HCT116 (cell line): ENCODE results near the gene SLCO1B3. TPM values are rescaled to one million over a fixed set of nuclear protein-coding genes. Genes with fewer than 3 reads are reported as not detected.

Experiments
- ATAC-seq: fragments of 200-7000 bp; cut with Tn5 transposase; 2 replicates; pipeline ENCODE4 v1.9.1; 2020; ENCODE audit warnings: mild to moderate bottlenecking, moderate library complexity
- BruUV-seq: library from RNA; stranded (reverse); fragments of 400-500 nt; replicated peaks from 2 replicates; lab custom pipeline; 2021; lab: Mats Ljungman, UMichigan
- CTCF ChIA-PET: fragments of 300-600 bp; sonication (Branson Sonifier 250); formaldehyde crosslinking; loops from one replicate; lab custom pipeline; 2021; ENCODE audit warnings: antibody characterized with exemption; lab: Charles Lee
- POLR2A ChIA-PET: fragments of 300-600, 350-600 bp; sonication (Branson Sonifier 250); formaldehyde crosslinking; loops from one replicate; lab custom pipeline; 2021; ENCODE audit warnings: antibody characterized with exemption; lab: Charles Lee
- RAD21 ChIA-PET, 2 experiments: fragments of 300-600 bp; sonication (Branson Sonifier 250); formaldehyde crosslinking; loops; one replicate each; lab custom pipeline; 2023; ENCODE audit warnings: low total read pairs in 2 of 2; ENCODE audit not compliant: uncharacterized antibody in 2 of 2, unreplicated experiment in 2 of 2, low non-redundant PET in 1 of 2; lab: Charles Lee
- DNase-seq: peaks from one replicate; pipeline ENCODE4 v3.0.0-alpha.2; 2010; ENCODE audit warnings: low read depth, low spot score
- H2AFZ ChIP-seq: fragments of 200-600 bp; shearing (Covaris generic), sonication (generic); 2 replicates; pipeline ENCODE4 v1.6.1; 2017; ENCODE audit warnings: low read depth, mixed run types, mixed read lengths, antibody characterized with exemption, low read length; ENCODE audit not compliant: poor library complexity, severe bottlenecking
- H3K27ac ChIP-seq: 2 replicates; pipeline ENCODE4 v1.5.1; 2012; ENCODE audit warnings: low read depth, low read length
- H3K27me3 ChIP-seq: fragments of 200-600 bp; sonication (generic); 2 replicates; pipeline ENCODE4 v1.6.1; 2016; ENCODE audit warnings: mixed run types, low read length, mixed read lengths; ENCODE audit not compliant: insufficient read depth
- H3K36me3 ChIP-seq, 2 experiments: fragments of 200-500 bp in 1 of 2; fragments of 200-600 bp in 1 of 2; sonication (Bioruptor generic) in 1 of 2; sonication (generic) in 1 of 2; 2 replicates each; pipeline versions ENCODE4 v1.5.1 to v1.6.1; 2014 to 2016; ENCODE audit warnings: low read length in 2 of 2, inconsistent platforms in 1 of 2, mixed read lengths in 1 of 2, mixed run types in 1 of 2; ENCODE audit not compliant: insufficient read depth in 2 of 2, control insufficient read depth in 1 of 2
- H3K4me1 ChIP-seq, 2 experiments: fragments of 200-600 bp in 1 of 2; sonication (generic) in 1 of 2; 2 replicates each; pipeline versions ENCODE4 v1.5.1 to v1.6.1; 2012 to 2017; ENCODE audit warnings: low read length in 2 of 2, inconsistent platforms in 1 of 2, mild to moderate bottlenecking in 1 of 2, mixed read lengths in 1 of 2, mixed run types in 1 of 2, moderate library complexity in 1 of 2; ENCODE audit not compliant: insufficient read depth in 2 of 2, control insufficient read depth in 1 of 2
- H3K4me2 ChIP-seq: fragments of 200-600 bp; sonication (generic); 2 replicates; pipeline ENCODE4 v1.6.1; 2017; ENCODE audit warnings: mixed run types, low read length, mixed read lengths
- H3K4me3 ChIP-seq, 2 experiments: fragments of 200-600 bp in 1 of 2; sonication (generic) in 1 of 2; replicated peaks in 1 of 2; 2 replicates each; pipeline ENCODE4 v1.5.1; 2011 to 2016; ENCODE audit warnings: low read length in 2 of 2, control low read depth in 1 of 2, low read depth in 1 of 2, mild to moderate bottlenecking in 1 of 2, mixed read lengths in 1 of 2, mixed run types in 1 of 2
- H3K79me2 ChIP-seq: fragments of 200-600 bp; sonication (generic); 2 replicates; pipeline ENCODE4 v1.6.1; 2017; ENCODE audit warnings: mild to moderate bottlenecking, mixed run types, low read length, moderate library complexity, mixed read lengths; ENCODE audit not compliant: insufficient read depth
- H3K9ac ChIP-seq: fragments of 200-600 bp; sonication (generic); 2 replicates; pipeline ENCODE4 v1.6.1; 2016; ENCODE audit warnings: low read length, mixed read lengths
- H3K9me2 ChIP-seq: fragments of 200-600 bp; sonication (generic), shearing (Covaris generic); 2 replicates; pipeline ENCODE4 v1.6.1; 2017; ENCODE audit warnings: mixed run types, mild to moderate bottlenecking, moderate library complexity; ENCODE audit not compliant: insufficient read depth
- H3K9me3 ChIP-seq, 2 experiments: fragments of 200-500 bp in 1 of 2; fragments of 200-600 bp in 1 of 2; sonication (Bioruptor generic) in 1 of 2; sonication (generic) in 1 of 2; 2 replicates each; pipeline ENCODE4 v1.6.1; 2014 to 2017; ENCODE audit warnings: low read length in 2 of 2, mixed read lengths in 2 of 2, inconsistent platforms in 1 of 2, low read depth in 1 of 2, mild to moderate bottlenecking in 1 of 2, mixed run types in 1 of 2, moderate library complexity in 1 of 2; ENCODE audit not compliant: control insufficient read depth in 1 of 2, insufficient read depth in 1 of 2
- H4K20me1 ChIP-seq: fragments of 200-600 bp; sonication (generic), shearing (Covaris generic); 2 replicates; pipeline ENCODE4 v1.6.1; 2017; ENCODE audit warnings: mixed run types, mild to moderate bottlenecking, moderate library complexity; ENCODE audit not compliant: insufficient read depth
- CBX3 ChIP-seq: IDR thresholded peaks from 2 replicates; pipeline ENCODE4 v1.6.1; 2012; ENCODE audit warnings: low read depth
- CEBPB ChIP-seq: IDR thresholded peaks from 2 replicates; pipeline ENCODE4 v1.6.1; 2012; ENCODE audit warnings: low read depth
- EZH2phosphoT487 ChIP-seq: fragments of 200-600 bp; IDR thresholded peaks from 2 replicates; pipeline ENCODE4 v1.6.1; 2018; ENCODE audit warnings: antibody characterized with exemption, borderline replicate concordance
- POLR2AphosphoS5 ChIP-seq: IDR thresholded peaks from 2 replicates; pipeline ENCODE4 v1.6.1; 2011; ENCODE audit warnings: mild to moderate bottlenecking, low read depth, low read length, moderate library complexity
- SIN3A ChIP-seq: IDR thresholded peaks from 2 replicates; pipeline ENCODE4 v1.6.1; 2012; ENCODE audit warnings: low read depth
- SRF ChIP-seq: IDR thresholded peaks from 2 replicates; pipeline ENCODE4 v1.6.1; 2012; ENCODE audit warnings: low read depth
- TCF7L2 ChIP-seq: IDR thresholded peaks from 2 replicates; pipeline ENCODE4 v1.7.0; 2011; ENCODE audit warnings: borderline replicate concordance, inconsistent platforms; ENCODE audit not compliant: insufficient read depth, insufficient read length; ENCODE audit errors: extremely low read depth
- YY1 ChIP-seq: IDR thresholded peaks from 2 replicates; pipeline ENCODE4 v1.6.1; 2011; ENCODE audit warnings: low read length, low read depth, moderate library complexity, mild to moderate bottlenecking; ENCODE audit not compliant: insufficient replicate concordance; ENCODE audit errors: extremely low read depth
- ZNF274 ChIP-seq: fragments of 200-500 bp; sonication (Bioruptor generic); IDR thresholded peaks from 2 replicates; pipeline ENCODE4 v1.6.1; 2014; ENCODE audit warnings: mild to moderate bottlenecking, low read depth, low read length, inconsistent platforms
- intact Hi-C: fragments of 100-400 bp; cut with micrococcal nuclease; formaldehyde crosslinking; loops from 2 replicates; pipeline ENCODE4 v1.10.0; 2022
- total RNA-seq: library from RNA; stranded (reverse); gene quantifications from one replicate; pipeline ENCODE4 v1.2.1, GENCODE V29; 2021; ENCODE audit not compliant: unreplicated experiment
- TF ChIP-seq, protein P1 (sequence below): IDR thresholded peaks from 2 replicates; pipeline ENCODE4 v1.6.1; 2012; ENCODE audit warnings: low read depth
- TF ChIP-seq, protein P2 (sequence below), 3 experiments: fragments of 200-600 bp in 1 of 3; sonication (generic) in 1 of 3; IDR thresholded peaks in 2 of 3; conservative IDR thresholded peaks in 1 of 3; 2 replicates each; pipeline ENCODE4 v1.5.1; 2012 to 2017; ENCODE audit warnings: low read depth in 2 of 3, low read length in 2 of 3, antibody characterized with exemption in 1 of 3, borderline replicate concordance in 1 of 3, control low read depth in 1 of 3, mild to moderate bottlenecking in 1 of 3, mixed read lengths in 1 of 3, mixed run types in 1 of 3, moderate library complexity in 1 of 3; ENCODE audit not compliant: insufficient read depth in 1 of 3

SLCO1B3 gene
- total RNA-seq, 1 experiment from 2014 or later: 5.4 TPM

DNA sequence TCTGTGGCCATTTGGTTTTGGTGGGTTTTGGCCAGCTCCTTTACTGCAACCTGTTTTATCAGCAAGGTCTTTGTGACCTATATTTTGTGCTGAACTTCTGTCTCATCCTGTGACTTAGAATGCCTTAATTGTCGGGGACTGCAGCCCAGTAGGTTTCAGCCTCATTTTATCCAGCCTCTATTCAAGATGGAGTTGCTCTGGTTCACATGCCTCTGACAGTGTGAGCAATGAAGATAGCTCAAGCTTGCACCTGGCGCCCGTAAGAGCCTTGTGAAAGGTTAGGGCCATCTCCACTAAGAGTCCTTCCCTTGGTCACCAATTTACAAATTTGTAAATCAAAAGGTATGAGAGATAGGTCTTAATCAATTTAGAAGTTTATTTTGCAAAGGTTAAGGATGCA is 19.4 kb downstream of the SLCO1B3 start:
- DNase-seq (no peak), ATAC-seq (no peak)
- no TSS peak for BruUV-seq
- no peaks in the 10 kb centered on the region for H3K36me3 ChIP-seq
- TF ChIP-seq SRF (no peak), SIN3A (no peak), YY1 (no peak), ZNF274 (no peak), POLR2AphosphoS5 (no peak), EZH2phosphoT487 (no peak), TCF7L2 (no peak), CEBPB (no peak), CBX3 (no peak)
- TF ChIP-seq, protein P1, sequence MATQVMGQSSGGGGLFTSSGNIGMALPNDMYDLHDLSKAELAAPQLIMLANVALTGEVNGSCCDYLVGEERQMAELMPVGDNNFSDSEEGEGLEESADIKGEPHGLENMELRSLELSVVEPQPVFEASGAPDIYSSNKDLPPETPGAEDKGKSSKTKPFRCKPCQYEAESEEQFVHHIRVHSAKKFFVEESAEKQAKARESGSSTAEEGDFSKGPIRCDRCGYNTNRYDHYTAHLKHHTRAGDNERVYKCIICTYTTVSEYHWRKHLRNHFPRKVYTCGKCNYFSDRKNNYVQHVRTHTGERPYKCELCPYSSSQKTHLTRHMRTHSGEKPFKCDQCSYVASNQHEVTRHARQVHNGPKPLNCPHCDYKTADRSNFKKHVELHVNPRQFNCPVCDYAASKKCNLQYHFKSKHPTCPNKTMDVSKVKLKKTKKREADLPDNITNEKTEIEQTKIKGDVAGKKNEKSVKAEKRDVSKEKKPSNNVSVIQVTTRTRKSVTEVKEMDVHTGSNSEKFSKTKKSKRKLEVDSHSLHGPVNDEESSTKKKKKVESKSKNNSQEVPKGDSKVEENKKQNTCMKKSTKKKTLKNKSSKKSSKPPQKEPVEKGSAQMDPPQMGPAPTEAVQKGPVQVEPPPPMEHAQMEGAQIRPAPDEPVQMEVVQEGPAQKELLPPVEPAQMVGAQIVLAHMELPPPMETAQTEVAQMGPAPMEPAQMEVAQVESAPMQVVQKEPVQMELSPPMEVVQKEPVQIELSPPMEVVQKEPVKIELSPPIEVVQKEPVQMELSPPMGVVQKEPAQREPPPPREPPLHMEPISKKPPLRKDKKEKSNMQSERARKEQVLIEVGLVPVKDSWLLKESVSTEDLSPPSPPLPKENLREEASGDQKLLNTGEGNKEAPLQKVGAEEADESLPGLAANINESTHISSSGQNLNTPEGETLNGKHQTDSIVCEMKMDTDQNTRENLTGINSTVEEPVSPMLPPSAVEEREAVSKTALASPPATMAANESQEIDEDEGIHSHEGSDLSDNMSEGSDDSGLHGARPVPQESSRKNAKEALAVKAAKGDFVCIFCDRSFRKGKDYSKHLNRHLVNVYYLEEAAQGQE: no peak
- TF ChIP-seq, protein P2, sequence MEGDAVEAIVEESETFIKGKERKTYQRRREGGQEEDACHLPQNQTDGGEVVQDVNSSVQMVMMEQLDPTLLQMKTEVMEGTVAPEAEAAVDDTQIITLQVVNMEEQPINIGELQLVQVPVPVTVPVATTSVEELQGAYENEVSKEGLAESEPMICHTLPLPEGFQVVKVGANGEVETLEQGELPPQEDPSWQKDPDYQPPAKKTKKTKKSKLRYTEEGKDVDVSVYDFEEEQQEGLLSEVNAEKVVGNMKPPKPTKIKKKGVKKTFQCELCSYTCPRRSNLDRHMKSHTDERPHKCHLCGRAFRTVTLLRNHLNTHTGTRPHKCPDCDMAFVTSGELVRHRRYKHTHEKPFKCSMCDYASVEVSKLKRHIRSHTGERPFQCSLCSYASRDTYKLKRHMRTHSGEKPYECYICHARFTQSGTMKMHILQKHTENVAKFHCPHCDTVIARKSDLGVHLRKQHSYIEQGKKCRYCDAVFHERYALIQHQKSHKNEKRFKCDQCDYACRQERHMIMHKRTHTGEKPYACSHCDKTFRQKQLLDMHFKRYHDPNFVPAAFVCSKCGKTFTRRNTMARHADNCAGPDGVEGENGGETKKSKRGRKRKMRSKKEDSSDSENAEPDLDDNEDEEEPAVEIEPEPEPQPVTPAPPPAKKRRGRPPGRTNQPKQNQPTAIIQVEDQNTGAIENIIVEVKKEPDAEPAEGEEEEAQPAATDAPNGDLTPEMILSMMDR (IDR thresholded peaks at IDR 0.05 in 2 of 3, conservative IDR thresholded peaks at IDR 0.05 in 1 of 3; ENCODE audit: borderline replicate concordance in 1 of 3, insufficient read depth in 1 of 3, low read depth in 2 of 3, low read length in 2 of 3): no peak
- H3K27me3 ChIP-seq: no peaks in the 10 kb centered on the region
- H3K9me2 ChIP-seq: no peaks in the 10 kb centered on the region
- no peak overlapping the region for H3K9ac ChIP-seq
- ChIA-PET POLR2A (no interaction called here), RAD21 (no interaction called here), CTCF (no interaction called here)
- no peaks in the 10 kb centered on the region for H3K9me3 ChIP-seq
- no peak overlapping the region for H2AFZ ChIP-seq
- peaks cover 35% of the 10 kb centered on the region; the same call in 1 of the 2 replicates for H3K79me2 ChIP-seq
- no peak overlapping the region for H3K4me3 ChIP-seq
- no peak overlapping the region; the same call in 1 of the 2 replicates for H3K27ac ChIP-seq
- H3K4me1 ChIP-seq: peaks cover 0 to 10% of the 10 kb centered on the region in 2 experiments; a peak in 1 of 4 replicates
- H3K4me2 ChIP-seq: no peak overlapping the region
- H4K20me1 ChIP-seq: no peaks in the 10 kb centered on the region
- intact Hi-C loops: no loop called here
